HuH-7 (cell line): ENCODE results near the gene POU2F1.
"Not testable (repeated sequence)": the region's sequence is repeated elsewhere in the genome, so short reads cannot be mapped to it uniquely, and the experiment has no call there.

Source experiments
- DNase-seq: peaks from one replicate; pipeline ENCODE4 v3.0.0; 2011; ENCODE audit warnings: low spot score

Gene POU2F1

GRCh38 chr1:167314671-167315070 lies 94.0 kb downstream of the POU2F1 start:
- DNase-seq, result no peak

GRCh38 chr1:167317463-167317862 lies 96.8 kb downstream of the POU2F1 start:
- no peak for DNase-seq

- DNase-seq, result not testable (repeated sequence)
These were observed 98.5 kb downstream of the POU2F1 start for GRCh38 chr1:167319206-167319605.

- DNase-seq, result no peak
These were observed 101.8 kb downstream of the POU2F1 start for GRCh38 chr1:167322483-167322882.

- DNase-seq, result no peak
These were observed 104.5 kb downstream of the POU2F1 start for GRCh38 chr1:167325151-167325550.

GRCh38 chr1:167328306-167328815 lies 107.7 kb downstream of the POU2F1 start:
- DNase-seq, result no peak

- DNase-seq, result no peak
These were observed 108.3 kb downstream of the POU2F1 start for GRCh38 chr1:167328816-167329483.

- DNase-seq, result no peak
These were observed 110.1 kb downstream of the POU2F1 start for GRCh38 chr1:167330601-167331293.

- DNase-seq, result no peak
These were observed 111.0 kb downstream of the POU2F1 start for GRCh38 chr1:167331650-167332049.

- DNase-seq, result no peak
These were observed 111.8 kb downstream of the POU2F1 start for GRCh38 chr1:167332503-167332902.

- DNase-seq, result no peak
These were observed 112.4 kb downstream of the POU2F1 start for GRCh38 chr1:167333124-167333523.

GRCh38 chr1:167333703-167334102 lies 113.0 kb downstream of the POU2F1 start:
- no peak for DNase-seq

- DNase-seq, result no peak
These were observed 118.7 kb downstream of the POU2F1 start for GRCh38 chr1:167339405-167339804.

- peak; percentile 15 for DNase-seq
These were observed 122.2 kb downstream of the POU2F1 start for GRCh38 chr1:167342846-167343245.

- DNase-seq, result no peak
These were observed 123.4 kb downstream of the POU2F1 start for GRCh38 chr1:167344112-167344511.

- no peak for DNase-seq
These were observed 124.1 kb downstream of the POU2F1 start for GRCh38 chr1:167344615-167345385.

GRCh38 chr1:167345386-167345733 lies 124.7 kb downstream of the POU2F1 start:
- DNase-seq, result no peak

- DNase-seq, result no peak
These were observed 136.6 kb downstream of the POU2F1 start for GRCh38 chr1:167357305-167357704.

GRCh38 chr1:167359295-167359694 lies 138.6 kb downstream of the POU2F1 start:
- no peak for DNase-seq

- no peak for DNase-seq
These were observed 139.4 kb downstream of the POU2F1 start for GRCh38 chr1:167360120-167360519.

- DNase-seq, result no peak
These were observed 142.0 kb downstream of the POU2F1 start for GRCh38 chr1:167362638-167363037.

GRCh38 chr1:167364826-167365225 lies 144.1 kb downstream of the POU2F1 start:
- DNase-seq, result no peak

GRCh38 chr1:167365360-167365759 lies 144.7 kb downstream of the POU2F1 start:
- no peak for DNase-seq
